Muscle of leg (tissue), 11 donors: ENCODE results near the gene DCTN3. TPM values are rescaled to one million over a fixed set of nuclear protein-coding genes. Genes with fewer than 3 reads are reported as not detected.

Experiments
- DNase-seq: peaks from one replicate; pipeline ENCODE4 v3.0.0; 2013
- H3K27ac ChIP-seq: one replicate; pipeline ENCODE4 v1.5.1; 2013; ENCODE audit warnings: mild to moderate bottlenecking, low read length, control low read depth
- H3K27me3 ChIP-seq: one replicate; pipeline ENCODE4 v1.6.1; 2013; ENCODE audit warnings: low read length; ENCODE audit not compliant: control insufficient read depth, insufficient read depth
- H3K36me3 ChIP-seq: one replicate; pipeline ENCODE4 v1.6.1; 2013; ENCODE audit warnings: low read length; ENCODE audit not compliant: control insufficient read depth, insufficient read depth
- H3K4me1 ChIP-seq: one replicate; pipeline ENCODE4 v1.6.1; 2013; ENCODE audit warnings: low read length; ENCODE audit not compliant: control insufficient read depth, insufficient read depth
- H3K4me3 ChIP-seq: one replicate; pipeline ENCODE4 v1.5.1; 2013; ENCODE audit warnings: low read length, control low read depth
- H3K9me3 ChIP-seq: replicated peaks from 2 replicates; pipeline ENCODE4 v1.6.1; 2013; ENCODE audit warnings: low read depth, low read length; ENCODE audit not compliant: control insufficient read depth
- whole genome bisulfite sequencing: methylation state at CpG from one replicate; pipeline ENCODE4 v1.1.5; 2013; ENCODE audit warnings: missing lambda C conversion rate; ENCODE audit not compliant: insufficient coverage; 5-methylcytosine and 5-hydroxymethylcytosine counted together
- polyA plus RNA-seq, 8 donors: library from polyadenylated mRNA; unstranded; fragments of 120-200 nt; gene quantifications; one replicate each; pipeline versions ENCODE4 v1.2.1 to v1.2.3, GENCODE V29; 2013; ENCODE audit warnings: inconsistent platforms in 1 of 8, low replicate concordance in 1 of 8; ENCODE audit not compliant: insufficient read length in 8 of 8, insufficient read depth in 1 of 8
- total RNA-seq: library from RNA; stranded (reverse); fragments of 120-200 nt; gene quantifications from one replicate; pipeline ENCODE4 v1.2.4, GENCODE V29; 2013

The DCTN3 gene
- total and polyA plus RNA-seq, 9 donors, result 67.4 to 78.7 (median 71.1) TPM

- WGBS, result 2% methylated on average over 47 of the region's 60 CpGs
- no peaks in the 10 kb centered on the region for H3K9me3 ChIP-seq
- H3K4me3 ChIP-seq, result peak overlapping the region; percentile 7
- H3K27ac ChIP-seq, result peak overlapping the region; percentile 9
- peak; percentile 90 for DNase-seq
- peaks cover 78% of the 10 kb centered on the region for H3K27me3 ChIP-seq
- H3K4me1 ChIP-seq, result peaks cover 53% of the 10 kb centered on the region
- H3K36me3 ChIP-seq, result no peaks in the 10 kb centered on the region
Observed at GRCh38 chr9:34591248-34591916, 28.9 kb downstream of the DCTN3 start.

GRCh38 chr9:34590381-34591247 is 29.7 kb downstream of the DCTN3 start:
- H3K36me3 ChIP-seq, result no peaks in the 10 kb centered on the region
- WGBS, result 15% methylated on average over 16 of the region's 40 CpGs
- peaks cover 86% of the 10 kb centered on the region for H3K27me3 ChIP-seq
- H3K9me3 ChIP-seq, result no peaks in the 10 kb centered on the region
- H3K4me1 ChIP-seq, result peaks cover 61% of the 10 kb centered on the region
- peak overlapping the region; percentile 55 for H3K4me3 ChIP-seq
- no peak overlapping the region for H3K27ac ChIP-seq
- DNase-seq, result peak; percentile 70

GRCh38 chr9:34589636-34590380 is 30.5 kb downstream of the DCTN3 start, which contains the start of gene CNTFR:
Gene CNTFR (minus strand): TSS chr9:34589724. CDS start chr9:34568981, 20,743 bp downstream.
- under 1% methylated on average over 84 of the region's 104 CpGs for WGBS
- peak; percentile 87 for DNase-seq
- H3K4me1 ChIP-seq, result peaks cover 63% of the 10 kb centered on the region
- no peaks in the 10 kb centered on the region for H3K36me3 ChIP-seq
- H3K27ac ChIP-seq, result peak within 1 kb of the TSS; percentile 13
- H3K9me3 ChIP-seq, result no peaks in the 10 kb centered on the region
- H3K4me3 ChIP-seq, result peak within 1 kb of the TSS; percentile 55
- peaks cover 94% of the 10 kb centered on the region for H3K27me3 ChIP-seq

GRCh38 chr9:34588671-34589635 is 31.3 kb downstream of the DCTN3 start:
- H3K9me3 ChIP-seq, result no peaks in the 10 kb centered on the region
- 1% methylated on average over 65 of the region's 86 CpGs for WGBS
- peak overlapping the region; percentile 55 for H3K4me3 ChIP-seq
- peaks cover 58% of the 10 kb centered on the region for H3K4me1 ChIP-seq
- peak overlapping the region; percentile 13 for H3K27ac ChIP-seq
- peak; percentile 56 for DNase-seq
- peaks cover 94% of the 10 kb centered on the region for H3K27me3 ChIP-seq
- H3K36me3 ChIP-seq, result no peaks in the 10 kb centered on the region

GRCh38 chr9:34587271-34587670 is 33.0 kb downstream of the DCTN3 start:
- no peak overlapping the region for H3K27ac ChIP-seq
- 49% methylated on average over 2 of the region's 2 CpGs for WGBS
- peaks cover 94% of the 10 kb centered on the region for H3K27me3 ChIP-seq

GRCh38 chr9:34585946-34586669 is 34.2 kb downstream of the DCTN3 start:
- Histone ChIP-seq H3K27me3 (peaks cover 90% of the 10 kb centered on the region), H3K36me3 (no peaks in the 10 kb centered on the region), H3K9me3 (no peaks in the 10 kb centered on the region), H3K27ac (no peak overlapping the region), H3K4me3 (no peak overlapping the region), H3K4me1 (peaks cover 35% of the 10 kb centered on the region)
- 33% methylated on average over 5 of the region's 11 CpGs for WGBS
- DNase-seq, result no peak

More at GRCh38 chr9:34587271-34587670, 33.0 kb downstream of the DCTN3 start:
- Histone ChIP-seq H3K36me3 (no peaks in the 10 kb centered on the region), H3K4me3 (no peak overlapping the region), H3K4me1 (peaks cover 44% of the 10 kb centered on the region), H3K9me3 (no peaks in the 10 kb centered on the region)
- no peak for DNase-seq

- 85% methylated on average over 4 of the region's 5 CpGs for WGBS
- Histone ChIP-seq H3K4me3 (no peak overlapping the region), H3K27me3 (peaks cover 90% of the 10 kb centered on the region), H3K4me1 (peaks cover 25% of the 10 kb centered on the region), H3K9me3 (no peaks in the 10 kb centered on the region), H3K36me3 (no peaks in the 10 kb centered on the region), H3K27ac (no peak overlapping the region)
- DNase-seq, result no peak
Observed at GRCh38 chr9:34584970-34585369, 35.3 kb downstream of the DCTN3 start.

GRCh38 chr9:34582787-34583186 is 37.5 kb downstream of the DCTN3 start:
- peaks cover 32% of the 10 kb centered on the region for H3K4me1 ChIP-seq
- no peaks in the 10 kb centered on the region for H3K36me3 ChIP-seq
- H3K4me3 ChIP-seq, result no peak overlapping the region
- H3K9me3 ChIP-seq, result no peaks in the 10 kb centered on the region
- no peak overlapping the region for H3K27ac ChIP-seq
- no peak for DNase-seq
- no CpG with 5 or more reads among the region's 5 CpGs for WGBS
- peaks cover 92% of the 10 kb centered on the region for H3K27me3 ChIP-seq

GRCh38 chr9:34581318-34581717 is 39.0 kb downstream of the DCTN3 start:
- no peaks in the 10 kb centered on the region for H3K9me3 ChIP-seq
- H3K27ac ChIP-seq, result no peak overlapping the region
- peaks cover 42% of the 10 kb centered on the region for H3K4me1 ChIP-seq
- no CpG with 5 or more reads among the region's 3 CpGs for WGBS
- H3K4me3 ChIP-seq, result no peak overlapping the region
- H3K36me3 ChIP-seq, result no peaks in the 10 kb centered on the region
- peaks cover 91% of the 10 kb centered on the region for H3K27me3 ChIP-seq
- no peak for DNase-seq
